Measurements from ENCODE around the gene FAHD2A.
"Not testable (repeated sequence)": the region's sequence is repeated elsewhere in the genome, so short reads cannot be mapped to it uniquely, and the experiment has no call there.

GRCh38 chr2:95404676-95405075 is 2.2 kb downstream of the FAHD2A start:
- TF ChIP-seq, protein P1, sequence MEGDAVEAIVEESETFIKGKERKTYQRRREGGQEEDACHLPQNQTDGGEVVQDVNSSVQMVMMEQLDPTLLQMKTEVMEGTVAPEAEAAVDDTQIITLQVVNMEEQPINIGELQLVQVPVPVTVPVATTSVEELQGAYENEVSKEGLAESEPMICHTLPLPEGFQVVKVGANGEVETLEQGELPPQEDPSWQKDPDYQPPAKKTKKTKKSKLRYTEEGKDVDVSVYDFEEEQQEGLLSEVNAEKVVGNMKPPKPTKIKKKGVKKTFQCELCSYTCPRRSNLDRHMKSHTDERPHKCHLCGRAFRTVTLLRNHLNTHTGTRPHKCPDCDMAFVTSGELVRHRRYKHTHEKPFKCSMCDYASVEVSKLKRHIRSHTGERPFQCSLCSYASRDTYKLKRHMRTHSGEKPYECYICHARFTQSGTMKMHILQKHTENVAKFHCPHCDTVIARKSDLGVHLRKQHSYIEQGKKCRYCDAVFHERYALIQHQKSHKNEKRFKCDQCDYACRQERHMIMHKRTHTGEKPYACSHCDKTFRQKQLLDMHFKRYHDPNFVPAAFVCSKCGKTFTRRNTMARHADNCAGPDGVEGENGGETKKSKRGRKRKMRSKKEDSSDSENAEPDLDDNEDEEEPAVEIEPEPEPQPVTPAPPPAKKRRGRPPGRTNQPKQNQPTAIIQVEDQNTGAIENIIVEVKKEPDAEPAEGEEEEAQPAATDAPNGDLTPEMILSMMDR (IDR thresholded peaks at IDR 0.05): not testable (repeated sequence)
- not testable (repeated sequence) for TF ChIP-seq POLR2AphosphoS5, EP300, POLR2A (IDR thresholded peaks at IDR 0.05)
